Upper lobe of left lung (tissue), 6 donors: ENCODE results near the gene ENTPD5. TPM values are rescaled to one million over a fixed set of nuclear protein-coding genes. Genes with fewer than 3 reads are reported as not detected.

Experiments
- ATAC-seq, 2 donors: fragments of 200-7000 bp; cut with Tn5 transposase; one replicate each; pipeline ENCODE4 v1.9.1; 2022; ENCODE audit warnings: mild to moderate bottlenecking in 2 of 2, moderate library complexity in 2 of 2; ENCODE audit not compliant: low FRiP score in 2 of 2
- DNase-seq, 2 donors: peaks; one replicate each; pipeline ENCODE4 v3.0.0-alpha.2; 2019 to 2020
- H3K27ac ChIP-seq, 4 donors: fragments of 200-600 bp; sonication (generic); one replicate each; pipeline ENCODE4 v1.5.1; 2016 to 2019
- H3K27me3 ChIP-seq, 4 donors: fragments of 200-600 bp; sonication (generic); one replicate each; pipeline ENCODE4 v1.5.1; 2017 to 2019
- H3K36me3 ChIP-seq, 4 donors: fragments of 200-600 bp; sonication (generic); one replicate each; pipeline ENCODE4 v1.5.1; 2016 to 2019
- H3K4me1 ChIP-seq, 4 donors: fragments of 200-600 bp; sonication (generic); one replicate each; pipeline ENCODE4 v1.5.1; 2018 to 2019
- H3K4me3 ChIP-seq, 4 donors: fragments of 200-600 bp; sonication (generic); one replicate each; pipeline ENCODE4 v1.5.1; 2017 to 2019; ENCODE audit warnings: mild to moderate bottlenecking in 2 of 4, moderate library complexity in 1 of 4
- H3K9me3 ChIP-seq, 4 donors: fragments of 200-600 bp; sonication (generic); one replicate each; pipeline ENCODE4 v1.5.1; 2018 to 2019
- EP300 ChIP-seq, 4 donors: sonication (generic); formaldehyde crosslinking; IDR thresholded peaks; one replicate each; pipeline ENCODE4 v1.5.1; 2017; ENCODE audit warnings: antibody characterized with exemption in 4 of 4, control low read depth in 2 of 4
- POLR2A ChIP-seq, 4 donors: fragments of 450-650 bp; IDR thresholded peaks; one replicate each; pipeline ENCODE4 v1.5.1; 2016 to 2017; ENCODE audit warnings: antibody characterized with exemption in 4 of 4, mild to moderate bottlenecking in 2 of 4
- POLR2AphosphoS5 ChIP-seq, 2 donors: sonication (generic); formaldehyde crosslinking; IDR thresholded peaks; one replicate each; pipeline ENCODE4 v1.5.1; 2017; ENCODE audit warnings: antibody characterized with exemption in 2 of 2
- WGBS, 2 donors: methylation state at CpG; one replicate each; pipeline ENCODE4 v1.1.5; 2017 to 2018; 5-methylcytosine and 5-hydroxymethylcytosine counted together
- total RNA-seq, 6 donors: library from RNA; depleted of rRNA in 4 of 6; stranded (reverse); fragments of >200 nt in 4 of 6; gene quantifications; one replicate each; pipeline versions ENCODE4 v1.1.0 to v1.2.1, GENCODE V29; 2016 to 2021
- TF ChIP-seq, protein P1 (sequence below), 6 experiments: fragments of 450-650 bp in 4 of 6; fragments of 200-600 bp in 2 of 6; sonication (generic) in 2 of 6; IDR thresholded peaks; one replicate each; pipeline ENCODE4 v1.5.1; 2016 to 2019; ENCODE audit warnings: antibody characterized with exemption in 6 of 6
- donor health status: DM: no; HTN: no; CAD: no; lungs with moderate emphysema.
- donor health status: DM: no; HTN: yes; CAD: no; lungs with severe emphysema.

The ENTPD5 gene
- total RNA-seq, 6 donors from 2014 or later = 5.2 to 22.0 (median 12.9) TPM

GRCh38 chr14:73977896-73978295 is 41.2 kb downstream of the ENTPD5 start:
- H3K36me3 ChIP-seq = peaks cover 0 to 21% (median 8%) of the 10 kb centered on the region in 4 donors
- H3K9me3 ChIP-seq = no peaks in the 10 kb centered on the region
- 72 to 75% methylated on average over 3 to 4 of the region's 4 CpGs for WGBS, 2 donors
- no peak overlapping the region for H3K4me3 ChIP-seq
- H3K27me3 ChIP-seq = no peaks in the 10 kb centered on the region
- DNase-seq (no peak), ATAC-seq (no peak)
- TF ChIP-seq POLR2A (IDR thresholded peaks at IDR 0.05) = no peak
- TF ChIP-seq, protein P1, sequence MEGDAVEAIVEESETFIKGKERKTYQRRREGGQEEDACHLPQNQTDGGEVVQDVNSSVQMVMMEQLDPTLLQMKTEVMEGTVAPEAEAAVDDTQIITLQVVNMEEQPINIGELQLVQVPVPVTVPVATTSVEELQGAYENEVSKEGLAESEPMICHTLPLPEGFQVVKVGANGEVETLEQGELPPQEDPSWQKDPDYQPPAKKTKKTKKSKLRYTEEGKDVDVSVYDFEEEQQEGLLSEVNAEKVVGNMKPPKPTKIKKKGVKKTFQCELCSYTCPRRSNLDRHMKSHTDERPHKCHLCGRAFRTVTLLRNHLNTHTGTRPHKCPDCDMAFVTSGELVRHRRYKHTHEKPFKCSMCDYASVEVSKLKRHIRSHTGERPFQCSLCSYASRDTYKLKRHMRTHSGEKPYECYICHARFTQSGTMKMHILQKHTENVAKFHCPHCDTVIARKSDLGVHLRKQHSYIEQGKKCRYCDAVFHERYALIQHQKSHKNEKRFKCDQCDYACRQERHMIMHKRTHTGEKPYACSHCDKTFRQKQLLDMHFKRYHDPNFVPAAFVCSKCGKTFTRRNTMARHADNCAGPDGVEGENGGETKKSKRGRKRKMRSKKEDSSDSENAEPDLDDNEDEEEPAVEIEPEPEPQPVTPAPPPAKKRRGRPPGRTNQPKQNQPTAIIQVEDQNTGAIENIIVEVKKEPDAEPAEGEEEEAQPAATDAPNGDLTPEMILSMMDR (IDR thresholded peaks at IDR 0.05) = no peak
- no peak for TF ChIP-seq POLR2AphosphoS5 (IDR thresholded peaks at IDR 0.05)
- H3K4me1 ChIP-seq = no peaks in the 10 kb centered on the region
- no peak overlapping the region for H3K27ac ChIP-seq

DNA sequence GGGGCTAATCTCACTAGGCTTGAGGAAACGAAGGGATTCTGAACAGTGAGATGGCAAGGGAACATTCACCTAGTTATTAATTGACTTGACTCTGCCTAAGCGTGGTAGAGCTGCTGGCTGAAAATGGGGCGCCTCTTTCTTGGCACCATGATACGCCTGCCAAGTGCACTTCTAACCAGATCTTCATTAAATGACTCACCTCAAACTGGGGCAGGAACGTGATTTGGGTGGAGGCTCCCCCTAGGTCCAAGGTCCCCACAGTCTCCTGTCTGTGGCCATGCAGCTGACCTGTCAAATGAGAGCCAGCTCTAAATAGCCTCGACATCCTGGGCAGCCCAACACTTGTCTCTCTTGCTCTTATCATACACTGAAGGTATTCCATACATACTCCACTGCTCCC is 43.0 kb downstream of the ENTPD5 start:
- DNase-seq = no peak
- Histone ChIP-seq H3K4me3 (no peak overlapping the region), H3K4me1 (no peaks in the 10 kb centered on the region), H3K27me3 (no peaks in the 10 kb centered on the region), H3K36me3 (peaks cover 0 to 30% (median 12%) of the 10 kb centered on the region in 4 donors), H3K27ac (no peak overlapping the region), H3K9me3 (no peaks in the 10 kb centered on the region)
- 74 to 84% methylated on average over 5 to 6 of the region's 6 CpGs for WGBS, 2 donors
- TF ChIP-seq, protein P1 (IDR thresholded peaks at IDR 0.05) = no peak
- TF ChIP-seq POLR2A (IDR thresholded peaks at IDR 0.05) = no peak
- TF ChIP-seq POLR2AphosphoS5 (IDR thresholded peaks at IDR 0.05) = no peak
- TF ChIP-seq EP300 (IDR thresholded peaks at IDR 0.05) = no peak
- ATAC-seq = no peak

DNA sequence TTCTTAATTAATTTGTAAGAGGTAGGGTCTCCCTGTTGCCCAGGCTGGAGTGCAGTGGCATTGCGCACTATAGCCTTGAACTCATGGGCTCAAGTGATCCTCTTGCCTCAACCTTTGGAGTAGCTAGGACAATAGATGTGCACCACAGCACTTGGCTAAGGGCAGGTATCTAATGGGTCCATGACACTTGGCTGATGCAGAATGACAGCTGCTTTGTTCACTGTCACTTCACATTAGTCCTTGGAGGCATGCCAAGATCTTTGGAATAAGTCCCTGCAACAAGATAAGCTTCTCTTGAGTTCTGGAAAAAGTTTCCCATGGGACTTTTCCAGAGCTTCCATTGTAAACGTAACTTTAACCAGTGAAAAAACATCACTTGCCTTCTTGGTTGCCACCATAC is 45.6 kb downstream of the ENTPD5 start:
- DNase-seq = no peak
- TF ChIP-seq, protein P1 (IDR thresholded peaks at IDR 0.05) = no peak
- TF ChIP-seq POLR2A (IDR thresholded peaks at IDR 0.05) (no peak), EP300 (IDR thresholded peaks at IDR 0.05) (no peak), POLR2AphosphoS5 (IDR thresholded peaks at IDR 0.05) (no peak)
- H3K4me1 ChIP-seq = no peaks in the 10 kb centered on the region
- no peaks in the 10 kb centered on the region for H3K27me3 ChIP-seq
- H3K27ac ChIP-seq = no peak overlapping the region
- H3K9me3 ChIP-seq = no peaks in the 10 kb centered on the region
- no peak overlapping the region for H3K4me3 ChIP-seq
- no peak for ATAC-seq
- peaks cover 3 to 51% (median 24%) of the 10 kb centered on the region in 4 donors for H3K36me3 ChIP-seq
- 77 to 79% methylated on average over 2 of the region's 2 CpGs for WGBS, 2 donors

- Histone ChIP-seq H3K27me3 (no peaks in the 10 kb centered on the region), H3K36me3 (peaks cover 3 to 55% (median 28%) of the 10 kb centered on the region in 4 donors), H3K4me1 (no peaks in the 10 kb centered on the region), H3K27ac (no peak overlapping the region), H3K4me3 (no peak overlapping the region), H3K9me3 (no peaks in the 10 kb centered on the region)
- WGBS, 2 donors = 93 to 98% methylated on average over 2 of the region's 2 CpGs
- no peak for DNase-seq
- TF ChIP-seq, protein P1 (IDR thresholded peaks at IDR 0.05) = no peak
- TF ChIP-seq EP300 (IDR thresholded peaks at IDR 0.05) = no peak
- TF ChIP-seq POLR2A (IDR thresholded peaks at IDR 0.05) = no peak
- TF ChIP-seq POLR2AphosphoS5 (IDR thresholded peaks at IDR 0.05) = no peak
- no peak for ATAC-seq
Measured at GRCh38 chr14:73968885-73969284, 50.2 kb downstream of the ENTPD5 start.

GRCh38 chr14:73965216-73965615 is 53.9 kb downstream of the ENTPD5 start:
- H3K27ac ChIP-seq = no peak overlapping the region
- H3K9me3 ChIP-seq = no peaks in the 10 kb centered on the region
- H3K36me3 ChIP-seq = peaks cover 28 to 69% (median 47%) of the 10 kb centered on the region in 4 donors
- H3K4me1 ChIP-seq = no peaks in the 10 kb centered on the region
- ATAC-seq = no peak
- 93 to 96% methylated on average over 4 of the region's 4 CpGs for WGBS, 2 donors
- no peaks in the 10 kb centered on the region for H3K27me3 ChIP-seq
- TF ChIP-seq POLR2A (IDR thresholded peaks at IDR 0.05) (no peak), POLR2AphosphoS5 (IDR thresholded peaks at IDR 0.05) (no peak), EP300 (IDR thresholded peaks at IDR 0.05) (no peak)
- TF ChIP-seq, protein P1 (IDR thresholded peaks at IDR 0.05) = no peak
- no peak for DNase-seq
- H3K4me3 ChIP-seq = no peak overlapping the region
